NCI-H2081 treated with DMSO at 0.1 percent for 48 hours (cell line): ENCODE results near the gene MCM9.
"Not testable (repeated sequence)": the region's sequence is repeated elsewhere in the genome, so short reads cannot be mapped to it uniquely, and the experiment has no call there.

Experiments used
- DNase-seq: peaks from one replicate; lab custom pipeline; 2025; lab: John Stamatoyannopoulos, UW

Gene MCM9

DNA sequence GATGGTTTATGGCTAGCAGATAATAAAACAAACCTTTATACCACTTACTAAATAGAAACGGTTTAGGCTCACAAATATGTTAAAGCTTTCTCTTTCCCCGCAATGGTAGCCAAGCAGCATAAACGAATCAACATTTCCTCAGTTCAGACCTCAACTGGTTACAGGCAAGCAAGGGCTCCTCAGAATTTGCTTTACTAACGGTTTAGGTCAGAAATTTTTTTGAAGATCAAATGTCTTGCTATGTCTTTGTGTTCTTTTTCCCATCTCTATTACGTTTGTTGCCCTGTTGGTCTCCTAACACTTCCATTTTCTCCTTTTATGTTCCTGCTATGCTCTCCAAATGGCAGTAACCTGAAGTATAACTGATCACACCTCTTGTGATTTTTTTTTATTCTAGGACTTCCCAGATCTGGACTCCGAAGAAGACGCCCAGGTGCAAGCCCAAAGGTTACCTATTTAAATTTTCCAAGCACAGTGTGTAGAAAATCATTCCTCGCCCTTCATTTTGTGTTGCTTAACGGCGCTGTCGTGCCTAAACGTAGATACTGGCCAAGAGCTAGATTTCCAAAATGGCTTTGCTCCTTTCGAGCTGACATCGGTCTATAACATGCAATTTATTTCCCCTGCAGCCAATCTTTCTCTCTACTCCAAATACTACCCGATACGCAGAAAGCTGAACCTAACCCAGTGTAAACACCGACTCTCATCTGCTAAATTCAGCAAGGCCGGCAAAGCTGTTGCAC lies 41.7 kb downstream of the MCM9 start:
- peak; percentile 32 for DNase-seq

DNA sequence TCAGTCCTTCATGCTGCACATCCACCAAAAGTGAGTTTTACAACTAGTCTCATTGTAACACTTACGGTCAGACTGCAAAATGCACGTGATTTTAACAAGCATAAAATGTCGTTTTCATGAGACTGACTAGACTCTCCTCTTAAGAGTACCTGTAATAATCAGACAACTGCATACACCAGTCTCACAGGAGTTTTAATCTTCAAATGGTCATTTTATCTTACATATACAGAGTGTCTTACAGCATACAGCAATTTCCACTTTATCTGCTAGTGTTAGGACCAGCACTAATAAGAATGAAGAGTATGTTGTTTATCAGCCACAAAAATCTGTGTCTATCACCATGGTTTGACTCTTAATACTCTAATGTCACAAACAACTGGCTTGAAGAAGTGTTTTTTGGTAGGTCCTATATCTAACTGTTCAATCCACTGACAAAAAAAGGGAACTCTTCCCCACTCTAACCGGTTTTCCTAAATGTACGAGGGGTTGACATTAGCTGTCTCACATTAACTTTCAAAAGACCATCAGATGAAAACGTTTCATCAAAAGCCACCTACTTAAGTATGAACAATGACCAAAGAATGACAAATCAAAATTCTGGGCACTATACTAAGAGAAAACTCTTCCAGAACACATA lies 42.5 kb downstream of the MCM9 start:
- DNase-seq: no peak

DNA sequence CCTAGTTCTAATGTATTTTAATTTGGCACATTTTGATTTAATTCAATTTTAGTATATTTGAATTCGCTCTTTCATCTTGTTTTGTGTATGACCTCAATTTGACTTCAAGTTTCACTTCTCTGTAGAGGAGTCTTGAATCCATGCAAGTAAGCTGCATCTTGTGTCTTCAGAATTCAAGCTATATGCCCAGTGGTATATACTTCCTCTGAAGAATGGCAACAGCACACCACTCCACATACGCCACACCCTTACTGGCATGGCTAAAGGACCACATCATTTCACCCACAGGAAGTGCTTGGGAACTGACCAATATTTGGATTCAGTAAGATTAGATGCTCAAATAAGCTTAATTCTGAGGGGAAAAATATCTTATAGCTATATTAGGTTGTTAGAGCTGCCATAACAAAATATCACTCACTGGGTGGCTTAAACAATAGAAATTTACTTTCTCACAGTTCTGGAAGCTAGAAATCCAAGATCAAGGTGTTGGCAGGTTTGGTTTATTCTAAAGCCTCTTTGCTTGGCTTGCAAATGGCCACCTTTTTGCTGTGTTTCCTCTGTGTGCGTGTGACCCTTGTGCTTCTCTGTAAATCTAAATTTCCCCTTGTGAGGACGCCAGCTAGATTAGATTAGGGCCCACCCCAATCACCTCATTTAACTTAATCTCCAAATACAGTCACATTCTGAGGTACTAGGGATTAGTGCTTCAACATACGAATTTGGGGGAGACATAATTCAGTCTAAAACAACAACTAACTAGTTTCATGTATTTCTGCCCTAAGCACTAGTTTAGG lies 43.8 kb downstream of the MCM9 start:
- DNase-seq: no peak

DNA sequence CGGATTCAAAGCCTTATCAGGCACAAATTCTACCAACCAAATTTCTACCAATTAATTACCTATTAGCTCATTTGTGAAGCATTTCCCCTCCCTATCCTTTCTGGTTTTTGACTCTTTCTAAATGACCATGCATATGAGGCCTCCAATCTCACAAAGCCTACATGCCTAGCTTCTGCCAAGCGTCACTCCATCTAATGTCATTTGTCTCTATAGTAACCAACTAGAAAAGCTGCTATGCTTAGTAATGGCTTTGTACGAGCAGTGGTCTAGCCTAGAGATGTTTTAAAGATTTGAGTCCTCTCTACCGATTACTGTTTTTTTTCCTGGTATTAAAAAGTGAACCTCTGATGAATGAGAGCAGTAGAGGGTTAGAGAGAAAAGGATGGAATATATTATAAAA lies 45.8 kb downstream of the MCM9 start:
- DNase-seq: no peak

GRCh38 chr6:118886641-118887040 lies 48.3 kb downstream of the MCM9 start:
- no peak for DNase-seq

DNA sequence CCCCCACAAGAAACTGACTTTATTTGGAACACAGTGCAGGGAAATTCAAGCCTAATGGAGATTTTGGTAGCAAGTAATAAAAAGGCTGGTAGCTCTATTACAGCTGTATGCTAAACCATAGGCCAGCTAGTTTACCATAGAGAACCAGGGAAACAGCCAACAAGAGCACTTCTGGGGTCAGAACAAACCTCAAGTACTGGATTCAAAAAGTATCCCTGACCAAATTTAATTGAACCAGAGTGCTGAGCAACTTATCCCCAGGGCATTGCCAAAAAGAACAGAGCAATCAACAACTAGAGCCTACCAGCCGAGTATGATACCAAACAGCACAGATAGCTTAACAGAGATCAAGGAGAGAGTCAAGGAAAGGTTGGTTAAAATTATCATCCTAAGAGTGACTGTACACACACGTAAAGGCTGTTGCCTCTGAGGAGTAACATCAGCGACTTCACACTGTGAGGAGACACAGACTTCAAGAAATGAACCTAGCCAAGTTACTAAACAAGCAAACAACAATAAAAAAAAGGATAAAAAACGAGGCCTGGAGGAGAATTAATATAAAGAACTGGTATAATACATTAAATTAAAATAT lies 52.5 kb downstream of the MCM9 start:
- DNase-seq: no peak

GRCh38 chr6:118881440-118882313 lies 53.3 kb downstream of the MCM9 start:
- no peak for DNase-seq

GRCh38 chr6:118877806-118878205 lies 57.2 kb downstream of the MCM9 start:
- no peak for DNase-seq

- DNase-seq: no peak
Observed at GRCh38 chr6:118876814-118877213, 58.1 kb downstream of the MCM9 start.

DNA sequence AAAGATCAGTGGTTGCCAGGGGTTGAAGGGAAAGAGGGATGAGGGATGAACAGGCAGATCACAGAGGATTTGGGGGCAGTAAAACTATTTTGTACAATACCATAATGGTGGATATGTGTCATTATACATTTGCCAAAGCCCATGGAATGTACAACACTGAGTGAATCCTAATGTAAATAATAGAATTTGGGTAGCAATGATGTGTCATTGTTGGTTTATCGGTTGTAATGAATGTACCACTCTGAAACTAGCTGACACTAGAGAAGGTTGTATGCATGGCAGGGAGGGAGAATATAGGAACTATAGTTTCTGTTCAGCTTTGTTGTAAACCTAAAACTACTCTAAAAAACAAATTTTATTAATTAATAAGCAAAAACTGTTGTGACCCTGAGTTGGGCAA lies 58.8 kb downstream of the MCM9 start:
- DNase-seq: no peak

- DNase-seq: peak; percentile 31
Observed at GRCh38 chr6:118875672-118876071, 59.3 kb downstream of the MCM9 start.

- no peak for DNase-seq
Observed at GRCh38 chr6:118873239-118873638, 61.7 kb downstream of the MCM9 start.

DNA sequence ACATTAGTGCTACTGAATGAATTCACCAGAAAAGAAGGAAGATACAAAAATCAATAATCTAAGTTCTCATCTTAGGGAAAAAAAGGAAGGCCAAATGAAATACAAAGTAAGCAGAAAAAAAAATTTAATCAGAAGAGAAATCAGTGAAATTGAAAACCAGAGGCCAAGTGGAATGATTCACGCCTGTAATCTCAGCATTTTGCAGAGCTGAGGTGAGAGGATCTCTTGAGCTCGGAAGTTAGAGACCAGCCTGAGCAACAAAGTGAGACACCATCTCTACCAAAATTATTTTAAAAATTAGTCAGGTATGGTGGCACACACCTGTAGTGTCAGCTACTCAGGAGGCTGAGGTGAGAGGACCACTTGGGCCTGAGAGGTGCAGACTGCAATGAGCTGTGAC lies 62.2 kb downstream of the MCM9 start:
- no peak for DNase-seq

GRCh38 chr6:118872318-118872717 lies 62.6 kb downstream of the MCM9 start:
- DNase-seq: no peak

GRCh38 chr6:118871331-118871730 lies 63.6 kb downstream of the MCM9 start:
- no peak for DNase-seq

DNA sequence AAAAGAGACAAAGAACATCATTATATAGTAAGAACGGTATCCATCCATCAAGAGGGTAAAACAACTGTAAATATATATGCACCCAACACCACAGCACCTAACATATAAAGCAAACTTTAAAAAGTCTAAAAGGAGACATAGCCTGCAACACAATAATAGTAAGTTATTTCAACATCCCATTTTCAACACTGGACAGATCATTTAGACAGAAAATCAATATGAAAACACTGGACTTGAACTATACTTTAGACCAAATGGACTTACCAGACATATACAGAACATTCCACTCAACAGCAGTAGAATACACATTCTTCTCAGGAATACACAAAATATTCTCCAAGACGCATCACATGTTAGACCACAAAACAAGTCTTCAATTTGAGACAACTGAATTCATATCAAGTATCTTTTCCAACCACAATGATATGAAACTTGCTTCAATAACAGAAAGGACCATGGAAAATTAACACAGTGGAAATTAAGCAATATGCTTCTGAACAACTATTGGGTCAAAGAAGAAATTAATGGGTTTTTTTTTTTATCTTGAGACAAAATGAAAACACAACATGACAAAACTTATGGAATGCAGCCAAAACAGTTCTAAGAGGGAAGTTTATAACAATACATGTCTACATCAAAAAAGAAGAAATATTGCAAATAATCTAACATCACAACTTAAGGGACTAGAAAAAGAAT lies 64.9 kb downstream of the MCM9 start:
- DNase-seq: no peak

DNA sequence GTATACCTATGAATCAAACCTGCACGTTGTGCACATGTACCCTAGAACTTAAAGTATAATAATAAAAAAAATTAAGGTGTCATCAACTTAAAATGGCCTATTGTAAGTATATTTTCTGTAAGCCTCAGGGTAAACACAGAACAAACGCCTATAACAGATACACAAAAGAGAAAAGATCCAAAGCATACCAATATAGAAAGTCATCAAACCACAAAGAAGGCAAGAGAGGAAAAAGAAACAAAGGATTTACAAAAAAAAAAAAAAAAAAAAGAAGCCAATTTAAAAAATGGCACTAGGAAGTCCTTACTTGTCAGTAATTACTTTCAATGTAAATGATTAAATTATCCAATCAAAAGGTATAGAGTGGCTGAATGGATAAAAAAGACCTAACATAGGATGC lies 65.6 kb downstream of the MCM9 start:
- DNase-seq: no peak

- not testable (repeated sequence) for DNase-seq
Observed at GRCh38 chr6:118868901-118869300, 66.1 kb downstream of the MCM9 start.

GRCh38 chr6:118867181-118867580 lies 67.8 kb downstream of the MCM9 start:
- no peak for DNase-seq

- DNase-seq: no peak
Observed at GRCh38 chr6:118865100-118865391, 69.9 kb downstream of the MCM9 start.
